Activated gamma-delta T cell (primary cell): Measurements from ENCODE around the gene CEMIP2.

Source experiments
- DNase-seq: peaks from one replicate; lab custom pipeline; 2025; lab: John Stamatoyannopoulos, UW

The CEMIP2 gene

DNA sequence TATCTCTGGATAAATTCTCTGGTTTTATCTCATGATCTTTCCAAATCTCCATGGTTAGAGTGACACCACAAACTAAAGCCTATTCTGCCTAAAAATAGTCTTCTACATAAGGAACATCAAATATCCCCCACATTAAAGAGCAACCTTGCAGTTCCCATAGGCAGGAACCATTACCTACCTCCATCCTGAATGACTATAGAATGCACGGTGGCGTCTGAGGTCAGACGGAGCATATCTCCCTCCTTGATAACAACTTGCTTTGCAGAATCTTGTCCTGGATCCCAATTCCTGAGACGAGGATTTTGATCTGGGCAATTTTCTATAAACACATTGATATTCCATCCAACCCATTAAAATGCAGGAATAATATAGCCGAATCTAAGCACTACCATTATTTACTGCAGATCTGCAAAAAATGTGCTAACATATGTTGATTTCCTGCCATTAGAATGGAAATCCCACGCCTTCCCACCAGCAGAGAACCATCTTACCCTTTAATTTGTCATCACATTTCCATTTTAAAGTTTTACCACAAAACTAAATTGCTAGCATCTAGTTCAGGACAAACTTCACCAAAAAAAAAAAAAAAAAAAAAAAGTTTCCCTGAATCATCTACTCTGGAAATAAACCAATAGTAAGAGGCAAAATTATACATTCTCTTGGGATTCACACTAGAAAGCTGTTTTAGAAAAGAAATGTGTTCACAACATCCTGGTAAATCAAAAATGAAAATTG is 22.1 kb downstream of the CEMIP2 start:
- DNase-seq: no peak

DNA sequence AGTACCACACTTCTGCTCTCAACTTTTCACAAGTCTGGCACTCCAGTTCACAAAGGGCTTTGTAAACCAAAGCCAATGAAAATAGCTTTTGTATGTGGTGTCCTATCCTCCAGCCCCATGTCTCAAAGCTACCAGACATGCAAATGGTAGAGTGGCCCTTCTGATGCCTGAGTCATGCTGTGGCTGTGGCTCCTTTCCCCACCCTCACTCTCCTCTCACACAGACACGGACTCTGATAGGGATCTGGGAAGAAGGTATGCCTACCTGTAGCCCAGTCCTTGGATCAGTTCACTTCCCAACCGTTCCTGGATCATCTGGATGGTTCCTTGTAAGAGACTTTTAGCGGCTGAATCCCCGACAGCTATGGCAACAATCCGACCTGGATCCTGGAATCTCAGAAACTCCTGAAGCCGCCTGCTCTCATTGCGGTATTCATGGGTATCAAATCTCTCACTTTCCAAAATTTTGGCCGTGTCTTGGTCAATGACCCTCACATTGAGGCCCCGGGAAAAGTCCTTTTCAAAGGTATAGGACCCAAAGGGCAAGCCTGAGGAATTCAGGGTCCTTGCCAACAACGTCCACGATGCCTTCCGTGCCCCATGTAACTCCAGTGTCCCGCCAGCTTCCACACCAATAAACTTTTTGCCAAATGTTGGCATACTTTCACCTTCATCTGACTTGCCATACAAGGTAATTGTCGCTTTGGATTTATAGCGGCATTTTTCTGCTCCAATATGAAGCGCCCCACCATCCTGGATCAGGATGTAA is 23.4 kb downstream of the CEMIP2 start:
- DNase-seq: no peak

DNA sequence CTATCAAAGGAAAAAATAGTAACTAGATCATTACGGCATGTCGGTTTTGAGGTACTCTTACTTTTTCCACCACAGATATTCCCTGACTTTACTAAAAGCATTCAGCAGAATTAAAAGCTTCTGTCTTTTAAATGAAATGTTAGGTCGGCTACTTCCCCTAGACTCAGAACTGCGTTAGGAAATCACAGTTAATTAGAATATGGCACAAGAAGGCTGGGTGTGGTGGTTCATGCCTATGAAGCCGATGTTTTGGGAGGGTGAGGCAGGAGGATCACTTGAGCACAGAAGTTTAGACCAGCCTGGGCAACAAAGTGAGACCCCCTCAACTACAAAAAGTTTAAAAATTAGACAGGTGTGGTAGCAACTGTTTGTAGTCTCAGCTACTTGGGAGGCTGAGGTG is 24.4 kb downstream of the CEMIP2 start:
- DNase-seq: no peak

DNA sequence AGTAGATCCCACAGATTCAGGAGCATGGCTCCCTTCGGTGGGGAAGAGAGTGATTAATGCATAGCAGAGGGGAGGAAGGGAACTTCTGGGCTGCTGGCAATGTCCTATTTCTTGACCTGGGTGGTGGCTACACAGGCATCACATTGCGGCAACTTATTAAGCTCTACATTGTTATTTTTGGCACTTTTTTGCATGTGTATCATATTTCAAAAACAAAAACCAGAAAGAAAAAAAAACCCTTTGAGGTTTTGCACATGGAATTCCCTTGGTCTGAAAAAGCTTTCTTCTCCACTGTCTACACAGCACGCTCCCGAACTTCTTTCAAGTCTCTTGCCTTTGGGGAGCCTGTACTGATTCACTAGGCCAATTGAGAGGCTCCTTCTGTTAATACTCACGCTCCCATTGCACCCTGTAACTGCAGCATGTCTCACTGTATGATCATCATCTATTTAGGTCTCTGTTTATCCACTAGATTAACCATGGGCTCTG is 25.1 kb downstream of the CEMIP2 start:
- no peak for DNase-seq

DNA sequence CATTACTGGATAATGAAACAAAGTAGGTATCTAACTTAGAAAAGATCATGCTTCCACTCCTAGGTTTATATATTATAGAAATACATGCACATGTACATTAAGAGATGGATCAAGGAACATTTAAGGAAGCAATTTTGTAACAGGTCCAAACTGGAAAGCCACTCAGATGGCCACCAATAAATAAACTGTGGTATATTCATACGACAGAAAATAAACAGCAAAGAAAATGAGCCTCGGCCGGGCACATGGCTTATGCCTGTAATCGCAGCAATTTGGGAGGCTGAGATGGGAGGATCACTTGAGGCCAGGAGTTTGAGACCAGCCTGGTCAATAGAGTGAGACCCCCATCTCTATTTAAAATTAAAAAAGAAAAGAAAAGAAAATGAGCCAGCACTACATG is 25.6 kb downstream of the CEMIP2 start:
- DNase-seq: no peak

DNA sequence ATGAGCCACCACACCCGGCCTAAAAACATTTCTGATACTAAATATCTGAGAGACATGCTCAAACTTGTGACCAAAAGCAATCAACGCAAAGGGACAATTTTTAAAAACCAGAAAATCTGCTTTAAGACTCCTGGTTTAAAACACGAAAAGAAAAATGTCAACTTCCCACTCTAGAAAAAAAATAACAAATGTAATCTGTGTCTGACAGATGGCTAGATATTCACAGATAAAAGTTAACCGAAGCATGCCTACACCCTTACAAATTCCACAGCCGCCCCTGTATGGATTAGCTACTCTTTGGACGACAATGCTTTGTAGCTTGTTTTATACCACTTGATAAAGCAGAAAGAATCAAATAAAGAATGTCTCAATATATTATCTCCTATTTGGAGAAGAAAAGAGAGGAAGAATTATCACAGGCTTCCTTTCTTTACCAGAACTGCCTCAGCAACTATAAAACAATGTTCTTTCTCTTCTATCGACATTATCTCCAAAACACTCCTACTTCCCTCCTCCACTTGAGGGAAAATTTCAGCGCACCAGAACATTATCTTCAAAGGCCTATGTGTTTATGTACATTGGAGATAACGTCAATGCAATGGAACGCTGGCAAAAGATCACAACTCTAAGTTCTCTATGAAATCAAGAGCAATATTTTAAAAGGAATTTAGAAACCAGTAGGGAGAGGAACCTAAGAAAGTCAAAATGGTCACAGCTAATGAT is 26.2 kb downstream of the CEMIP2 start:
- no peak for DNase-seq

DNA sequence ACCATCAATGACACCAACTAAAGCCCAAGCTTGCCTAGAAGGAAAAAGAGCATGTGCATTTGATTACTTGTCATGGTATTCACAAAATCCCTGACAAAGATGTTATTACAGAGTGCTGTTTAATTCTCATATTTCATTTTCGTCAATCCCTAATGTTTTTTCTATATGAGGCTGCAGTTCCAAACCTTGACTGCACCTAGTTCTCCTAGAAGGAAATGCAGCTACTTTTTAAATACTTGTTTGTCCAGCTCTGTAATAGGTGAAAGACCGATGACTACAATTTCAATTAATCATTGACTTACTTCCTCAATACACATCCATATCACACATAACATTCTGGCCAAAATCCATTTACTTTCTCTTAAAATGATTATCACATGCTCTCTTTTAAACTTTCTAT is 28.1 kb downstream of the CEMIP2 start:
- no peak for DNase-seq

DNA sequence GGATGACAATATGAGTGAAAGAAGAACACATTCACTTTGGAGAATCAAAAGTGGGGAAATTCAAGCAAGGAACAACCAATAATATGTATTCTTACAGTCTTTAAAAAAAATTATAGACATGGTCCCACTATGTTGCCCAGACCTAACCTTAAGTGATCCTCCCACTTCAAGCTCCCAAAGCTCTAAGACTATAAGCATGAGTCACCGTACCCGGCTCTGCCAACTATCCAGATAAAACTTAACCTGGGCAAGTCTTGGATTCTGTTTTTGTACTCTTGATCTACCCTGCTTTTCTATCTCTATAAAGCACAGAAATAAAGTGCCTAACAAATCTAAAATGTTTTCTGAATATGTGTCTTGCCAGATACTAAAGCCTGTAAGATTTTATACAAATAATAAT is 30.9 kb downstream of the CEMIP2 start:
- DNase-seq: no peak

DNA sequence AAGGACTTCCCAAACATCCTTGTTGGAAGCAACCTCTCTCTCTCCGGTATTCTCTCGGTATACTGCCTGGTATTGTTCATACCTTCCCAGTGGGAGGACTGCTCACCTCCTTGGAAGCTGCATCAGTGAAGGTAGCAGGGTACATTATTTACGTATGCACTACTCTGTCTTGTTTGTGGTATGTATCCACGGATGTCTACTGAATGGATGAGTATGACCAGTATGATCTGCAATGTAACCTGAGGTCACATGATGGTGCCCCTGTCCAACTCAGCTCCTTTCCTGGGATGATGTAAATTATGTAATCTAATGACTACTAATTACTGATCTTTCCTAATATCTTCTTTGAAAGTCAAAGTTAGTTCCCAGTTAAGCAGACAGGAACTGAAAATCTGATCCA is 32.1 kb downstream of the CEMIP2 start:
- no peak for DNase-seq

DNA sequence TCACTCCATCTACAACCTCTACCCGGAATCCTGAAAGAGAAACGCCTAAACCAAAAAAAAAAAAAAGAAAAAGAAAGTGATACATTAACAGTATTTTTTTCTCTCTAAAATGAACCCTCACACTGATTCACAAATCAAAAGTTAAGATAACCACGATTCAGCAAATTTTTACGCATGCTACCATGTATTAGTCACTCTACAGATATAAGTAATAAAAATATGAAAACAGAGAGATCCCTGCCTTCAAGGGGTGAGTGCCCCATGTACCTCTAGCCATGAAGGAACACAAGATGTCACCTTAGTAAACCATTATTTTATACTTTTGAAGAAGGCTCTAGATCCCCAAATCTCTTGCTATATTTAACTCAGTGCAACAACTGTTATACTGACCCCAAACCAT is 33.4 kb downstream of the CEMIP2 start:
- no peak for DNase-seq

DNA sequence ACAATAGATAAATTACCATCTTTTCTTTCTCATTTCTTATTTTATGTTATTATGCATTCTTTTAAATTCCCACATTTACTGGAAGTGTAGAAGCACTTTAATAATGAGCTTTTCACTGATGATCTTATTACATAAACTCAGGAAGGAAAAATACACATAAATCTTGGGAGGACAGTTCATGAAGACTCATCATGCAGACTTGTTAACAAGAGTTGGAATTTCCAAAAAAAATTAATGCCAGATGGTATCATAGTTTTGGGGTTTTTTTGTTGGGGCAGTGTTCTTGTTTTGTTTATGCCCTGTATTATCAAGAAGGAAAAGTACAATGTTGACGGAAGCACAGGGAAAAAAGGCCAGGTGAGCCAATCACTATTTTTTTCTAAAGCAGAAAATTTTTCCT is 35.1 kb downstream of the CEMIP2 start:
- no peak for DNase-seq

DNA sequence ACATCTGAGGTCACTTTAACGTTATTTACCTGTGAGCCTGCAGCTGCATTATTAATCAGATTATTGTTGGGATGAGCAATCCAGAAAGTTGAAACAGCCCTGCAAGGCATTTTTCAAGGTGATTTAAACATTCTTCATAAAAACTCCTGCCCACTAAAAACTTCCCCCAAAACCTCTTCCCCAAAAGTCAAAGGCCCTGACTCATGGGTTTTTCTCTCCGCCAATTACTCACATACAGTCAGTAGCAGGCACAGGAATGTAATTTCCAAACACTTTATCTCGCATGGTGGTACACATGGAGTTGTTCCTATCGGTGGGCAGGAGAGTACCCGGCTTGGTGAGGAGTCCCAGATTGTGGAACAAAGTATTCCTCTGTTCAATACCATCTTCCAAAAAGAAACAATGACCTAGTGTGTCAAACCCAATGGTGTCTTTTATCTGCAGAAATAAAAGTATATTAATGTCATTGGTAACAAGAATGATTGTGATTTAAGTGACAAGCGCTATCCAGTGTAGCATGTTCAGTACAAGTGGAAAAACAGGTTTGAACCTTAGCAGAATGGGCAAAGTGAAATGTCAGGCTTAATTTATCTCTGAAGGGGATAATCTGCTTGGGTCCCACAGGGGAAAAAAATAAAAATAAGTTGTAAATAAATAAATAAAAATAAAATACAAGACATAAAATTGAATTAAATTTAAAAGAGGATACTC is 38.3 kb downstream of the CEMIP2 start:
- DNase-seq: no peak

DNA sequence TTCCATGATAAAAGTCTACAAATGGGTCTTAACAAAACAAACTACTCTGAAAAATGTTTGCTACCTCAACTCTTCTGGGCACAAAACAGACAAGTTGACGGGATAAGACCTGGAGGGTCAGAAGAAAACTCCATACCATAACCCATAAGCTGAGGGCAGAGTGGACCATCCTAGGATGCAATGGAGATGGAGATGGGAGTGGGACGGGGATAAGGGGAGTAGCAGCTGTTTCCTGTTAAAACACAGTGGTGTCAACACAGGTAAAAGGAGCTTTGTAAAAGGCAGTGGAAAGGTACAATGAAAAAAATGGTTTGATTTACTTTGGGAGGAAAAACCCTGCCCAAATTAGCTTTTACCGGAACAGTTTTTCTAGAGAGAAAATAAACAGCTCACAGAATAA is 41.6 kb downstream of the CEMIP2 start:
- no peak for DNase-seq

DNA sequence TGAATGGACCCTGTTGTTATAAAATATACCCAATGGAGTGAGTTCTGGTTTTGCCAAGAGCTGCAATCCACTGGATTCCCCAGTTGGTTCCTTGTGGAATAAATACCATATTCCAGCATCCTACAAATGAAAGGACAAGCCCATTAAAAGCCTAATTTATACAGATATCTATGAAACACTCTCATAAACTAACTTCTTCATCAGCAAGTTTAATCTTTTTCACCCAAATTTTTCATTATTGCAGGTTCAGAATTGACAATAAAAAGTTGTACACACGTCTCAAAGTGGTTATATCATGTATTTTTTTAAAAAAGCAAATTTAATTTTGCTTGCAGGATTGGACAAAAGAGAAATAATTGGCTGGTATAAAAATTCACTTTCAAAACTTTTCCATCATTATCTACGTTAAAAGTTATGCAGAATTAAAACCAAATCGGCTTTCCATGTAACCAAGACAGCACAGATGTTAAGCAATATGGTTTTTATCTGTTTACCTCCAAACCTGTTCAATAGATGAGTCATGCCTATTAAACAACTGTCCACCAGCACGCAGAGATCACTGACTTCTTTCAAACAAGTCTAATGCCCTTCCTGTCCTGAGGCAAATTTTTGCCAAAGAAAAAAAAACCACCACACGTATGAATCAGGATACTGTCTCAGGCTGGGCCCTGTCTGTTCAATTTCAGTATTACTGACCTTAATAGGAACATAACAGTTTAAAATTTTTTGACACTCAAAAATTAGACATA is 42.5 kb downstream of the CEMIP2 start:
- no peak for DNase-seq

DNA sequence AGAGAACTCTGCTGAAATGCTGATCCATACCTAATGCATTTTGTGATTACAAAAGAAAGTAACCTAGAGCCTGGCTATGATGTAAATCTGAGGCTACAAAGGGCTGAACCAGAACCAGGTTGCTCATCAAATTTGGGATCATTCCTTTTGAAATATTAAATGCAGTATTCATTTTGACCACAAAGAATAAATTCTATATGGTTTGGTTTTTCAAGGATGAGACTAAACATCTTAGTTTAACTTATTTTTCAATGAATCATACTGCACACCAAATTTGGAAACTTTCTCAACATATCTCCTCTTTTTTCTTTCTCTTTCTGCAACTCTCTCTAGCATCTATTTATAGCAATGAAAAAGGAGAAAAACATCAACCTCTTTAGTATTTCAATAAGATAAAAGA is 46.5 kb downstream of the CEMIP2 start:
- DNase-seq: no peak

DNA sequence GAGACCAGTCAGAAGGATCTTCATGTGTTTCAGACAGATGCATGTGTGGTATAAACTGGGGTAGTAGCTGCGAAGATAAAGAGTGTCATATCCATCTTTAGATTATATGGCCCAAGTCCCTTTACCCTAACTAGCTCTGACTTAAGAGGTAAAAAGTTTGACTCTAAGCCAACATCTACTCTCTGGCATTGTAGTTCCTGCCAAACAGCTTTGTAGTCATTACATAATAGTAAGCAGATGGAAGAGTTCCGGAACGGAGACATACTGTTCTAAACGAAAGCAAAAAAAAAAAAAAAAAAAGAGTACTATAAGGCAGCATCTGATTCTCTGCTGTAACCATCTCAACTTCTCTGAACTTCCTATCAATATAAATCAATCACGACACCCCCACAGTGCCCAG is 48.8 kb downstream of the CEMIP2 start:
- DNase-seq: no peak

DNA sequence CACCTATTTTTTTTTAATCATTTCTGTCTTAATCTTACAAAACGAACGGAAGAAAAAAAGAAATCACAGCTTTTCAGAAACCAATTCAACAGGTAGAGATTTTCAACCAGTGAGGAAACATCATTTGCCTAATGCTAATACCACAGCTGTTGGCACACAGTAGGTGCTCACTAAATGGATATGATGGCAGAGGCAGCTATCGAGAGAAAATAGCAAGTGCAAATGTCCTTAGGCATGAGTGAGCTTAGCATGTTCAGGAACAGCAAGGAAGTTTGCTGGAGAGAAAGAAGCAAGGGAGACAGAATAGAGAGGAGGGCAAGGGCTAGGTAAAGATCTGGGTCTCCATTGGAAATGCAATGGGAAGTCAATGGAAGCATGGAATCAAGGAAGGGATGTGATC is 49.2 kb downstream of the CEMIP2 start:
- no peak for DNase-seq

DNA sequence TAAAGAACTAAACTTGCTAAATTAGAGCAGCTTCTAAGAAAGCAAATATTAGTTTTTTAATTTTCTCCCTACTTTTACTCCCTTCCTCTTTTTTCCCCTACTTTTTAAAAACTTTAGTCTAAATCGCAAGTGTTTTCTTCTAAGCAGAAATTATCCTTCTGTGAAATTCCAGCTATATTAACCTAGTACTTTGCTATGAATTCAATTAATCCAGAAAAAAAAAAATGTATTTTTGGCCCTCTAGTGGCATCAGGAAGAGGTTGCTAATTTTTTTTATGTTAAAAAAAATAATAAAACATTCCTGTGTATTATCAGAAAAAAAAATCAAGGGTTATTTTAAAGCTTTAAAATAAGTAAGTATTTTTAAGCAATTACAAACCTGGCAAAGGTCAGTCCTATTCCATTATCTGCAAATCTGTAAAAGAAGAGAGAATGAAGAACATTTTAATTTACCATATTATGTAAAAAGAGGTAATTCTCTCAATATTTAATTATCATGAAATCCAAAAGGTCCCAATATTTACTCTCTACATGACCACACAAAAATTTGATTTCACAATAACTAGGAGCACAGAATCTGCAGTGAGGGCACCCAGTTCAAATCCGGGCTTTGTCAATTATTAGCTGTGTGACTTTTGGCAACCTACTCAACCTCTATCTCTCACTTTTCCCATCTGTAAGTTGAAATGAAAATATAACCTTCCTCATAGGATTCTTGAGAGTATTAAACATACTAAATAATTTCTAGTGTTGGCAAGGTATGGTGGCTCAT is 52.0 kb downstream of the CEMIP2 start:
- no peak for DNase-seq

DNA sequence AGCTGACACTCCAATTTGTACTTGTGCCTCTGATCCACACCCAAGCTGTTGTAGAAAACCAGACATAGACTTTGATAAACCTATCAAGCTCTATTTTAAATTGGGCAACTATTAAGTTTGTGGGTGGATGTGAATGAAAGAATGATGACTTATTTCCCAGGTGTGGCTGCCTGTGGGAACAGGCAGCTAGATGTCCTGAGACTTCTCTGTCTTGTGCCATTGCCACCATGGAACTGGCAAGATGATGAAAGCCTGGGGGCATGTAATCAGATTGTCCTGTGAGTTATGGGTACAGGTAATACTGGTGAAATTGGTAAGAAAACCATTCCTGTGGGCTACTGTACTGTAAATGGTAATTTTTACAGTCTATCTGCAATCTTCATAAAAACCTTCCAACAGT is 57.5 kb downstream of the CEMIP2 start:
- no peak for DNase-seq

DNA sequence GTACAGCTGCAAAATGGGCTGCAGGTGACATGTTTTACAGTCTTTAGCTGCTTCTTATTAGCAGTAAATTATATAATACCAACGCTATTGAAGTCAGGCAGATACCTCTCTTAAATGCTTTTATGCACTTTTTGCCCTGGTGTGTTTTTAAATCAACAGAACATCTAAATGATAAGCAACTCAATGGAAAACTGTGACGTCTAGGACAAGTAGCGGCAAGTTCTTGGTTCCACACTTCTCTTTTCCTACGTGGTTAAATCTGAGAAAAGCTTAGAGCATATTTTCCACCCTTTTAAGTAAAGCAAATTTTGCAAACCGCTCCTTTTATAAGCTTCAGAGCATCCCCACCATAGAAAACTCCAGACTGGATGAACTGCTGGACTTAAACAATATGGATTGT is 58.1 kb downstream of the CEMIP2 start:
- no peak for DNase-seq

DNA sequence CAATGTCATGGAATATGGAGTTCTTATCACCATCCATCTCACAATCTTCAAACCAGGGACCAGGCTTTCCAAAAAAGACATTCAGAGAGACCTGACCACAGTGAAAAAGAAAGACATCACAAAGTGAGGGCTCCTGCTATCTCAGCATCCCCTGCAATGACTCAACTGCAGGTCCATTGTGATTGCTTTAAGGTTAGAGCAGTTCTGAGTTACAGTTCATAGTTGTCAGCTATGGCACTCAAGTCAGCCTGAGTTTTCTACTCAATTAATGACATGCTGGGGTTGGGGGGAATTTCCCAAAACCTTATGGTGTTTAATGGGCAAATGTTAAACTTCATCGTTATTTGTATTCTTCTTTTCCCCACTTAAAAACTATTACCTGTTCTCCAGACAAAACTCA is 58.9 kb downstream of the CEMIP2 start:
- DNase-seq: no peak
